ENCODE measurements around the gene GOT2.

DNA sequence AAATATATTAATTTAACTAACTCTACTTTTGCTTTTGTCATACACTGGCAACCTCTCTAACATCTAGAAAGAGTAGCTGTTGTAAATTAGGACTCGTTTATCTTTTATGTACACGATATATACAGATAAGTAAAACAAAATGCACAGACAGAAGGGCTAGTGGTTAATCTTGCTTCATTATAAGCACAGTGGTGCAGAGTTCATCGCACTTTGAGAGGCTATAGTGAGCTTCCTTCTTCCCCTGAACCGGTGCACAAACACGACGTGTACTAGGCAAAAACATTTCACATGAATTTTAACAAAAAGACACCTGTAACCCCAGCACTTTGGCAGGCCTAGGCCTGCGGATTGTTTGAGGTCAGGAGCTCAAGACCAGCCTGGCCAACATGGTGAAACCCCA is 10.4 kb upstream of the GOT2 start:
- no peak for TF ChIP-seq CTCF (IDR thresholded peaks at IDR 0.05)
- no peak for TF ChIP-seq EZH2 (IDR thresholded peaks at IDR 0.05; ENCODE audit: borderline replicate concordance, insufficient read depth, low read depth, low read length, poor library complexity, severe bottlenecking)
